ENCODE results near the gene SDE2. TPM values are rescaled to one million over a fixed set of nuclear protein-coding genes. Genes with fewer than 3 reads are reported as not detected.

SDE2 gene
- 8.3 and 11.6 TPM in 2 replicates for total RNA-seq

GRCh38 chr1:225999227-225999911, at the start of gene SDE2:
Gene SDE2, minus strand, starts transcription at chr1:225999343. Its CDS starts 31 bp downstream, at chr1:225999312.

GRCh38 chr1:225941187-225941941, 57.8 kb downstream of the SDE2 start, which contains the start of gene LEFTY2:
Gene LEFTY2, minus strand, starts transcription at chr1:225941220. Its CDS starts 80 bp downstream, at chr1:225941140.

Other genes with a start within 250 kb of the SDE2 start
- 330 and 369 TPM in 2 replicates for gene SRP9, start 221.5 kb downstream of the SDE2 start, total RNA-seq
- 9.8 and 13.8 TPM in 2 replicates for gene EPHX1, start 189.2 kb downstream of the SDE2 start, total RNA-seq
- gene TMEM63A, start 117.0 kb downstream of the SDE2 start, total RNA-seq = 4.2 and 8.5 TPM in 2 replicates
- not detected in 2 replicates for gene LEFTY1, start 110.2 kb downstream of the SDE2 start, total RNA-seq
- 42.7 and 48.6 TPM in 2 replicates for gene PYCR2, start 75.1 kb downstream of the SDE2 start, total RNA-seq
- under 0.01 TPM in 1 of 2 replicates, not detected in the other for gene LEFTY2, start 58.1 kb downstream of the SDE2 start, total RNA-seq
- 245 and 254 TPM in 2 replicates for gene H3-3A, start 63.4 kb upstream of the SDE2 start, total RNA-seq
- 37.0 and 40.7 TPM in 2 replicates for gene ACBD3, start 187.4 kb upstream of the SDE2 start, total RNA-seq
- not detected in 2 replicates for gene MIXL1, start 224.3 kb upstream of the SDE2 start, total RNA-seq

Measured in bronchus fibroblast of lung (primary cell).